Activated effector memory CD4-positive, alpha-beta T cell treated with anti-CD3 and anti-CD28 coated beads, Interleukin-2, amount 50 U/mL, for 16 hours (primary cell): ENCODE measurements around the gene KSR2.

Experiments used
- DNase-seq: peaks from one replicate; pipeline ENCODE4 v3.0.0-alpha.2; 2020

Gene KSR2

DNA sequence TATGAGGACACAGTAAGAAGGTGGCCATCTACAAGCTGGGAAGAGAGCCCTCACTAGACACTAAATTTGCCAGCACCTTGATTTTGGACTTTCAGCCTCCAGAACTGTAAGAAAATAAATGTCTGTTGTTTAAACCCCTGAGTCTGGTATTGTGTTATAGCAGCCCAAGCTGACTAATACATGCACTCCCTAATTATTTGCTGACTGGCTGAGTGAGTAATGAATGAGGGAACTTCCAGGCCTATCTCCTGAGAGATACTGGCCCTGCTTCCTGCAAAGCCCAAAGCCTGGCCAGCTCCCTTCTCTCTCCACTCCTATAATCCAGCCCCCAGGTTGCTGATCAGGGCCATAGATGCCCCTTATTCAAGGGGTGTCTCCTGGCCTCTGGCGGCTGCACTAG lies 487.3 kb downstream of the KSR2 start:
- DNase-seq: no peak

DNA sequence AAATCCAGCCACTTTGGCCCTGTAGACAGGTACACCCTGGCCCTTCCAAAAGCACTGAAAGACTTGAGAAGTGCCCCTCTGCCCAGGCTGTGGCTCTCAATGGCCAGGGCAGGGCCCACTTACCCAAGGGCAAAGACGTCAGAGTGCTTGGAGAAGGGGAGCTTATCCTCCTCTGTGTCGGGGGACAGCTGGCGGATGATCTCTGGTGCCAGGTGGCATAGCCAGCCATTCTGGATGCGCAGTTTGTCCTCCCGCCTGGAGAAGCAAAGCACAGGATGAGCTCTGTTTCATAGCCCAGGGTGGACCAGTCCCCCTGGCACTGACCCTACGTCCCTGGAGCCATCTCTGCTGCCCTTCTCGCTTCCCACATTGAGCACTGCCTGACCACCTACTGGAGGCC lies 492.4 kb downstream of the KSR2 start:
- DNase-seq: no peak

DNA sequence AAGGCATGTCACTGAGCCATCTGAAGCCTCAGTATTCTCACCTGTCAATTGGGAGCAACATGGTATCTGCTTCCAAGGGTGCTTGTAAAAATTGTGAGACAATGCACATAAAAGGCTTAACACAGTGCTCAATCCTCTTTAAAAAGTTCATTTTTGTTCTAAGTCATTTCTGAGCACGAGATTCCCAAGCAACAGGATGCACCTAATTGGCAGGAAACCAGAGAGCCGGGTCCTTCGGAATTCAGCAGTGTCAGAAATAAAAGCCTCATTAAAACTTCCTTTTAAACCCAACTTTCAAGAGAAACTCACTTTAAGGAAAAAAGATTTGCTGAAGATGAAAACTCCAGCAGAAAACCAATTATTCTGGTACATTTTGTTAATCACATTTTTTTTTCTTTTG lies 494.9 kb downstream of the KSR2 start:
- no peak for DNase-seq

DNA sequence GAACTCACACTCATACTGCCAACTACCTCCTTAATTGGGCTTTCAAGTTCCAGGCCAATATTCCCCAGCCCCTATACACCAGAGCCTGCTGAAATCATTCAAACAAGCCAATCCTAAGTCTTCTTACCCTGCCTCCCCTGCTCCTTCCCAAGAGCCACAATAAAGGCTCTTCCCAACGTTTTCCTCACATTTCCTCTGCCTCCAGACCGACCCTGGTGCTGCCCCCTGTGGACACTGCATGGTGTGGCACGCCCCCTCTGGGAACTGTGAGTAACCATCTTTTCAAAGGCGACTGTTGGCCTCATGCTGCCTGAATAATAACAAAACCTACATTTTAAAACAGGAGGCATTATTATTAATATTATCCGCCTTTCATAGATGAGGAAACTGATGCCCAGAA lies 495.8 kb downstream of the KSR2 start:
- no peak for DNase-seq

DNA sequence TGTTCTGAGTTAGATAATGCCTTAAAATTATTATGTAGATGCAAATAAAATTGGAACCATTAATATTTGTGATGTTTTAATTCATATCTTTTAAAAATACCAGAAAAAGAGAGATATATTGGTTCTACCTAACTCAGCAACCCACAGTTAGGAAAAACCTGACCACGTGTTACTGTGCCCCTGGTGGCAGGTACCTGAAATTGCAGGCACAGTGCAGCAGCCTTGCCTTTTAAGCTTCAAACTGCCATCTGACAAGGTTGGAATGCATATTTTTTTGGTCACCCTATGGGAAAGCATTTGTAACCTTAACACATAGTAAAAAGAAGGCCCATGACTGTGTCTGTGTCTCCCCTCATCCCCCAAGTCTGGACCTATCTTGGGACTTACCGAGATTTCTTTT lies 498.0 kb downstream of the KSR2 start:
- DNase-seq: no peak

DNA sequence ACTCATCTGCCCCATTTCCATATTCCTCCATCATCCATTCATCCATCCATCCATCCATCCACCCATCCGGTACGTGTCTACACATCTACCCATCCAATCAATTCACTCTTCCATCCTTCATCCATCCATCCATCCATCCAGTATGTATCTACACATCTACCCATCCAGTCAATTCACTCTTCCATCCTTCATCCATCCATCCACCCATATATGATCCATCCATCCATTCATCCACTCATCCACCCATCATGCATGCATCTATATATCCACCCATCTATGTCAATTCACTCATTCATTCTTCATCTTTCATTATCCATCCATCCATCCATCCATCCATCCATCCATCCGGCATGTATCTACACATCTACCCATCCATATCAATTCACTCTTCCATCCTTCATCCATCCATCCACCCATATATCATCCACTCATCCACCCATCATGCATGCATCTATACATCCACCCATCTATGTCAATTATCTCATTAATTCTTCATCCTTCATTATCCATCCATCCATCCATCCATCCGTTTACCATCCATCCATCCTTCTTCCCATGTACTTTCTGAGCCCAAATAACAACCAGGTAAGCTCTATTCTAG lies 498.8 kb downstream of the KSR2 start:
- DNase-seq: no peak

DNA sequence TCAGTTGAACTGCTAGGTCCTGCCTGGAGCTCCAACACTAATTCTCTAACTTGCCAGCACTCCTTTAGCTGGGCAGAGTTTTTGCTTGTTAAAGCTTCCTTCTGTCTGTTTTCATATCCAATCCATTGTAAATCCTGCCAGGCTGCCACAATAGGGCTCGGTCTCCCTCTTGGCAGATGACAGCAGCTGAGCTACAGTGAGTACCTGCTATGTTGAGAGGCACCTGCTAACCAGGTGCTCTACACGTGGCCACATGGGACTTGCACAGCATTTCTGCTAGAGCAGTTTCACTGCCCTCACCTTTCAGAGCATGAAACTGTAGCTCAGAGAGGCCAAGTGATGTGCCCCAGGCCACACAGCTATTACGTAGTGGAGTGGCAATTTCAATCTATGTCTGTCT lies 500.8 kb downstream of the KSR2 start:
- no peak for DNase-seq

DNA sequence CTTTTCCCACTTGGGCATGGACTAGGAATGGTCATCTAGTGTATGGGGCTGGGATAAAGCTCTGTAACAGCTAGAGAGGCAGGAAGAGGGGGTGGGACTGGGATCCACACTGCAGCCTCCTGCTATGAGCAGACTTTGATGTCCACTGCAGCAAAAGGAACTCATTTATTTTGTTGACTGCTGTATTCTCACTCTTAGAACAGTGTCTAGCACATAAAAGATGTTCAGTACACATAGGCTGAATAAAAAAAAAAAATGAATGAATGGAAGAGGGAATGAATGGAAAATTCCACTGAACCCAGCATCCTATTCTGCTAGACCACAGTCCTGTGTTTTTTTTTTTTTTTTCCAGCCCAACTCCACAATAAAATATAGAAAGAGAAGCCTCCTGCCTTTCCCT lies 501.2 kb downstream of the KSR2 start:
- DNase-seq: no peak

DNA sequence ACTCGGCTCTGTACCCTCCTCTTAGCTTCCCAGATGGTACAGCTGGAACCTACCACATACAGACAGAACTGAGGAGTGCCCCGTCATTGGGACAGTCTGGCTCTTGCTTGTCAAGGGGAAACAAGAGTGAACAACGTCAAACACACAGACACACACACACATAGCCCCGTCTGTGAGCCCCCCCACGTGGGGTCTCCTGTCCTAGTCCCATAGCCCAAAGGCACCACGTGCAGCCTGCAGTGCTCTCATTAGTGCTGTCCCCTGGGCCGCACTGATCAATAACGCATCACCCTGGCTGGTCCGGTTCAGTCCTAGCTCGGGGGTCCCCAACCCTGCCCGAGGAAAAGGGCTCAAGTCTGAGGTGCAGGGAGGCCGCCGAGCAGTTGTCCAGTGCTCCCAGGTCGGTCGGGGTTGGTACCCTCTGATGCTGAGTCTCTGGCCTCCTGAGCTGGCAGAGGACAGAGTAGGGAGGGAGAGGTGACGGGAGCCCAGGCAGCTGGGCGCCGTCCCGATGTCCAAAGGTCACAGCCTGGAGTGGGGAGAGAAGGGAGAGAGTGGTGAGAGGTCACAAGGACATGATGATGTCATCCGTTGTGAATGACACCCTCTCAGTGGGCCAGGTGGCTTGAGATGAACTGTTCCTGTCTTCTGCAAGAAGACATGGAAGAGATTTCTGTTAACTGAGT lies 502.0 kb downstream of the KSR2 start:
- DNase-seq: no peak

DNA sequence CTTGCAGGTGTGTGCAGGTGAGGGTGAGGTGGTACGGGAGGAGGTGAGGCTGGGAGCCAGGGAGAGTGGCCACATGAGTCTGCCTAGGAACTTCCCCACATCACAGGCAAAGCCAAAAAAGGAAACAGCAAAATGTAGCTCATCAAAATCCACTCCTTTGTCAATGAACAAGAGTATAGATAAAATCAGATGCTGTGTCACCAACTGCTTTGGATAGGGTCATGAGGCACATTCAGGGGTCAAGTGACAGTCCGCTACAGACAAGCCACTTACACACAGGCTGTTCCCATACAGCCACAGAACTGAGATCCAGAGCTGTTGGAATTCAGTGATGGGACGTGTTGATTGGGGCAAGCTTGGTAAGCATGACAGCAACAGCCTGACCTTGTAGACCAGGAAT lies 507.1 kb downstream of the KSR2 start:
- no peak for DNase-seq

DNA sequence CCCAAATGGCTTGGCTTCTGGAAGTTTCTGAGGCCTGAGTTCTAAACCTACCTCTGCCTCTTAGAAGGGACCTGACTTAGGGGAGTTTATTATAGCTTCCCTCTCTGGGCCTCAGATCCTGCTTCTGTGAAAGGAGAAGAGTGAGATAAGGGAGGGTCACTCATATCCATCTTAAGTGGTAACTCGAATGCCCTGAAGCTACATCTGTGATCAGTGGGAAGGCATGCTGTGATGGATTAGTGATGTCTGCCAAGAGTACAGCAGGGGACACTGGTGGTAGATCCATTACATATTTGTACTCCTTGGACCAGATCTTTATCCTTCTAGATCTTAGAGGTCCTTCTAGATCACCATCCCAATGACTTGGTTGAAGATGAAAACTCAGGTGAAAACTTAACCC lies 509.6 kb downstream of the KSR2 start:
- DNase-seq: no peak

DNA sequence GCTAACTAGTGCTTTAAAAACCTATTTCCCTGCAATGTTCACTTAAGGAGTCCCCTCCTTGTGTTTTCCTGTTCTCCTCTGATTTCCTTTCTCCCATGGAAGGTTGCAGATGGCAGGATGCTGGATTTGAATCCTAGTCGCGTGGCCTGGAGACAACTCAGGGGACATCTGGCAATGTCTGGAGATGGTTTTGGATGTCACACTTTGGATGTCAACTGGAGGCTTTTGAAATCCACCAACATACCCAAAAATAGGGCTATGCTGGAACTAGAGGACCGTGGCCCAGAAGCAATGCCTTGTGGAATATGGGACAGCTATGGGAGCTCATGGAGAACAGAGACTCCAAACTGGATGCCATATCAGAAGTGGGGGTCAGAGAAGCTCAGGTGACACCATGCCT lies 511.6 kb downstream of the KSR2 start:
- DNase-seq: no peak

DNA sequence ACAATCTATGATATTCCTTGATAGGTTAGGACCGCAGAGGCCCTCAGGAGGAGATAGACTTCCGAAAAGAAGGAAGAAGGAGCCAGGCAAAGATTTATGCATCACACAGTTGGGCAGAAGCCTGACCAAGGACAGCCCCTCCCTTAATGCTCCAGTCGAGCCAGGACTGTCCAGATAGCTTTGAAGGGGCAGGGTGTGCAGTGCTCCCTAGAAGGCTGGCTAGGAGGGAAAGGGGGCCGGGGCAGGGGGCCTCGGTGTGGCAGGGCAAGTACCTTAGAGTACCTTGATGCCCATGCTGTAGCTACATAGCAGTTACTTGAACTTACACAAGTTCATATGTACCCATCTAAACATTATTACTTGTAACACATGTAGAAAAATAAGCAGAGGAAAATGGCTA lies 512.7 kb downstream of the KSR2 start:
- no peak for DNase-seq

DNA sequence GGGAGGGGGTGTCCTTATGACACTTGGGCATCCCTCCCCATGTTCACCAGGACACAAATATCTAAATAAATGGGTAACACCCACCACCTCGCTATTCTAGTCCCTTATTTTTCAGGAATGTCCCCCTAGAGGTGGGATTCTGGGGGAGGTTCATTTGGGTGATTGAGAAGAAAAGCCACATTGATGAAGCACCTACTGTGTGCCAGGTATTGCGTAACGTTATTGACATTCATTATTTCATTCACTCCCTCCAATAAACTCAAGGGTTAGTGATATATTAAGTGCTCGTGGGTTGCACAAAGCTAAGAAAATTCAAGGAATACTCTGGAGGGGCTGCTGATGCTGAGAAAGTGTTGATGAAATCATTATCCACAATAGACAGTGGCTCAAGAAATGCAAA lies 514.8 kb downstream of the KSR2 start:
- DNase-seq: no peak

DNA sequence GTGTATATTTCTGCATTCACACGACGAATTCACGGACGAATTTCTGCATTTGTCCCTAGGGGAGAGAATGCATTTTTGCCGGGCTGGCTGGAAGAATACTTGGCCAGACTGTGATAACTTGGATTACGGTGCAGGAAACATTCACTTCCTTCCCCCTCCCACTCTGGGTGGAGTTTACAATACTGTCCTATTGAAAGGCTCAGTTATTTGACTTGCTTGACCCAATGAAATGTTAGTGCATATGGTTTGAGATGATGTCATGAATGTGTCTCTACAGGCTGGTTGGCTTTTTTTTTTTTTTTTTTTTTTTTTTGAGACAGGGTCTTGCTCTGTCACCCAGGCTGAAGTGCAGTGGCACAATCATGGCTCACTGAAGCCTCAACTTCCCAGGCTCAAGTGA lies 516.7 kb downstream of the KSR2 start:
- DNase-seq: no peak

DNA sequence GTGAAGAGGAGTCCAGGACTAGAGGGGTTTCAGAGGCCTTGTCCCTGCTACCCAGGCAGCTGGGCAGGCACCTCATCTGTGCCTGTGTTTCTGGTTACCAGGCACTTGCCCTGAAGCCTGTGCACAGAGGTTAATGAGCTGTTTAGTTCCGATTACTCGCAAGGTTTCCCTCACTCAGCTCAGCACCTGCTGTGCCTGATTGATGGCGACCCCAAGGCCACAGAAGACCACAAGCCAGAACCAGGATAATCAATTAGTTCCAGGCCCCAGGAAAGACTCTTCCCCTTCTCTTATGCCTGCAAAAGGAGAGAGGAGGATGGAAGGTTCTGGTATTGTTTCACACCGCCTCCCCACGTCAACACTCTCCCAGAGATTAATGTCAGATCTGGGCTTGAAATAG lies 518.6 kb downstream of the KSR2 start:
- no peak for DNase-seq

DNA sequence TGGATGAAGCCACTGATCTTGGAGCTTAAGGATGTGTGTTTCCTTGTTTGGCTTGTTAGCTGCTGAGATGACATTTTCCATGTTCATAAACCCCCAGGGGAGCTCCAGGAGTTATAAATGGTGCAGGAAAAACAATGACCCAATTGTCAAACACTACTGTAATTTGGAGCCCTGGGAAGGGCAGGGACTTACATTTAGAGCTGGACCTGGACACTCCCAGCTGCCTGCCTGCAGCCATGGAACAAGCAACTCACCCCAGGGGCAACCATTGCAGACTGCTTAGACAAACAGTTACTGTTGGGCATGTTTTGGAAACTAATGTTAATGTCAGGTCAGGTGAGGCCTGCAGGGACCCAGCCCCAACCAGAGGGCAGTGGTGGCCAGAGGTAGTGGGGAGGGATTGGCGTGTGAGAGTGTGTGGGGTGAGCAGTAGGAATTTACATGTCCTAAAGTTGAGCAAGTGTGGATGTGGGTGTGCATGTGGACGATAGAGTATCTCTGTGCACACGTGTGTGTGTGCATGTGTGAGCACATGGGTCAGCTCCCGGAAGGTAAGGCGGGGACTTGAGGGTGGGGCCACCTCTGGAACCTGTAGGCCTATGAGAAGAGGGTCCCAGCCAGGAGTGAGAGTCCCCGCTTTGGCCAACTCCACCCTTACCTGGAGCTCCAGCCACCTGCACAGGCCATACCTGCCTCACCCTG lies 521.0 kb downstream of the KSR2 start:
- no peak for DNase-seq

DNA sequence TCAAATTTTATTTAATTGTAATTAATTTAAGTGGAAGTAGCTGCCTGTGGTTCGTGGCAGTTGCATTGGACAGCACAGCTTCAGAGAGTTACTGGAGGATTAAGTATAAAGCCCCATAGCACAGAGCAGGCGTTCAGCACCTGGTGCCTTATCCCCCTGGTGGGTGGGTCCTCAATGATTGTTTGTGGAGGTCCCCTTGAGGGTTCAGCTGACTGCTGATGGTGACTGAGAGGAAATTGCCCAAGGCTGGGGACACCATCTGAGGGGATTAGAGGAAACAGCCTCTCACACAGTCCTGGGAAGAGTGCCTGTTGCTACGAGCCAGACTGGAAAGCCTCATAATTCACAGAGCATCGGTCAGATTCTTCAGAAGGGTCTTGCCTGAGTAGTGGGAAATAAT lies 524.0 kb downstream of the KSR2 start:
- no peak for DNase-seq

DNA sequence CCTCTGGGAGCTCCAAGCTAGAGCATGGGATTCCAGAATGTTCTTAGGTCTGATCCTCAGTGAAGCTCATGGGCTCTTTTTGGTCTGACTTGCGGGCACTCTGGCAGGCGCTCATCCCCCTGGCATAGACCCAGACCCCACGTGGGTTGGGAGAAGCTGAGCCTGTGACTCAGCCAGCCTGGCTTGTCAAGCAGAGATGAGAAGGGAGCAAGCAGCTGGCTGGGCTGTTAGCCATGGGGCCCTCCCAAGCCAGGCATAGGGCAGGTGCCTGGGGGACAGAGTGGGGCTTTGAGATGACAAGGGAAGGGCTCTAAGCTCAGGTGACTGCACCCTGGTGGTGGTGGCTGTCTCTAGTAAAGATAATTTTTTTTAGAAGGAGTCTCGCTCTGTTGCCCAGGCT lies 527.0 kb downstream of the KSR2 start:
- no peak for DNase-seq

DNA sequence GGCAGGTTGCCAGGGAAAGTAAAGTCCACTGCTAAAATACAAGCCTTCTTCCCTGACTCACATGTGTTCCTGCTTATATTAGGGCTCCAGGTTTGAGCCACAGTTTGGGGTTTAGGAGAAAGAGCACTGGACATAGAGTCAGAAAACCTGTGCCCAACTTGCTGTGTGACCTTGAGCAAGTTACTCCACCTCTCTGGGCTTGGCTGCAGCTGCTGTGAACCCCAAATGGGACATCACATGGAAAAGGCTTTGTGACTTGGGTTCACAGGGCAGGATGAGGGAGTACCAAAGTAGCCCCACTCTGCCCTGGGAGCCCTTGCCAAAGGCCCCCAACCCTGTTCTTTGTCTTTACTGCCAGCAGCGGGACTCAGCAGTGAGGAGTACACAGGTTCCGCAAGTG lies 528.4 kb downstream of the KSR2 start:
- no peak for DNase-seq

DNA sequence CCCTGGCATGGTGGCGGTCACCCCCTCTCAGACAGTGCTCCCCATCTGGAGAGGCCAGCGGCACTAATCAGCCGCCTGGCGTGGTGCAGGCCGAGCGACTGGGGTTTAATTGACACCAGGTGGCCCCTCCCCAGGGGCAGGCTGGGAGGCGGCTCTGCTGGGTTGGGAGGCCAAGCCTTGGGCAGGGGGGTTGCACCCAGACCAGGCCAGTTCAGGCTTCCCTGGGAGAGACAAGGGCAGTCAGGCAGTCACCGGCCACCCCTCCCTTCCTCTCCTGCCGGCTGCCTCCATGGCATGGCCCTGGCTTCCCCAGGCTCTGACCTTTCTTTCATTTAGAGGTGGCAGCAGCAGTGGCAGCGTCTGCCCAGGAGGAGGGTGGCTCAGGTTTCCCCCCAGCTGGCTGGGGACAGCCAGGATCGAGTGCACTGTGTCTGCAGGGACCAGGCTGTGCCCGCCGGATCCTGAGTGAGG lies 529.2 kb downstream of the KSR2 start:
- no peak for DNase-seq

DNA sequence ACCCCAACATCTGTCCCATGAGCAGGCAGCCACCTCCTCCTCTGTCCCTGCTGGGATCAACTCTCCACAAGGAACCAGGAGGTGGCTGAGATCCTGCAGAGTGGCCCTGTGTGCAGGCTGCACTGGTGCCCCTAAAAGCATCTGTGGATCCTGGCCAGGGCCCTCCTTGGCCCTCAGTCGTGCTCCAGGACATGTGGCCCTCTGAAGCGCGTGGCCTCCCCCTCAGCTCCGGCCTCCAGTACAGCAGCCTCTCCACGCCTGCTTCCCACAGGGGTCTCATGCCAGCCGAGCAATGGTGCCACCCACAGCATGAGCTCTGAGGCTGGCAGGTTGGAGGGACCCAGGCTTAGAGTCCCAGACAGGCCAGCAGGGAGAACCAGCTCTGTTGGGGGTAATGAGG lies 530.0 kb downstream of the KSR2 start:
- no peak for DNase-seq

DNA sequence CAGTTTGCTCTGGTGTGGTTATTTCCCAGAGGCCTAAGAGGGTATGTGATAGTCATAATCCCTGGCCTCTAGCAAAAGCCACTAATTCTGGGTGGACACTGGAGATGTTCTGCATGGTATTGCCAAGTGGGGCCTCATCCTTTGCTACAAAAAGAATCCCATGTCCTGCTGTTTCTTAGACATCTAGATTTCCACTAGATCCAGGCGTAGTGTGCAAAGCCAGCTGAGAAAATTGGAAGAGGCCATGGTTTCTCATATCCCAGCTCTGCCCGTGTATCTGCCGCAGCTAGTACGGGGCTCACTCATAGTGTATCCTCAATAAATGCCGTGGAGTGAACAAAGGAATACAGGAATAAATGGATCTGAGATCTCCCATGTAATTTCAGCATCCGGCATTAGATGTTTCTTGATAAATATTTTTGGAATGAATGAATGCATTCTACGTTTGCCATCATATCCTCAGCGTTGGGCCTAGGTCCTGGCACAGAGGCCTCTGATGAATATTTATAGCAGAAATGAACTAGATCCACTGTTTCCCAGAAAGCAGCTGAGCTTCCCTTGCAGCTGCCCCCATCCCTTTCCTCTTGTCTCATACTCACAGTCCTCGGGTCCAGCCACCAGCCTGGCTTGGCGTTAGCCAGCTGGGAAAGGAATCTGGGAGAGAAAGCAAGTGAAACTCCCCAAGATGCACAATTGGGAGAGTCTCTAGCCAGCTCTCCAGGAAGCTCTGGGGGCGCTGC lies 531.1 kb downstream of the KSR2 start:
- no peak for DNase-seq

DNA sequence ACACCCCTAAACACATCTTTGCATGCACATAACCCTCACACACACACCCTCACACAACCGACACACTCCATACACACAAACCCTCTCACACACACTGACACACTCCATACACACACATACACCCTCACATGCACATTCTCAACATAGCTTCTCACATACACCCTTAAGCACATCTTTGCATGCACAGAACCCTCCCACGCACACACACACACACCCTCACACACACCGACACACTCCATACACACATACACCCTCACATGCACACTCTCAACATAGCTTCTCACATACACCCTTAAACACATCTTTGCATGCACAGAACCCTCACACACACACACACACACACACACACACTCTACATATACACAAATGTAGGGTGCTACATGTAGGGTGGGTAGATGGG lies 534.9 kb downstream of the KSR2 start:
- no peak for DNase-seq
